ENCODE data around the gene PTPRN2.

The PTPRN2 gene

DNA sequence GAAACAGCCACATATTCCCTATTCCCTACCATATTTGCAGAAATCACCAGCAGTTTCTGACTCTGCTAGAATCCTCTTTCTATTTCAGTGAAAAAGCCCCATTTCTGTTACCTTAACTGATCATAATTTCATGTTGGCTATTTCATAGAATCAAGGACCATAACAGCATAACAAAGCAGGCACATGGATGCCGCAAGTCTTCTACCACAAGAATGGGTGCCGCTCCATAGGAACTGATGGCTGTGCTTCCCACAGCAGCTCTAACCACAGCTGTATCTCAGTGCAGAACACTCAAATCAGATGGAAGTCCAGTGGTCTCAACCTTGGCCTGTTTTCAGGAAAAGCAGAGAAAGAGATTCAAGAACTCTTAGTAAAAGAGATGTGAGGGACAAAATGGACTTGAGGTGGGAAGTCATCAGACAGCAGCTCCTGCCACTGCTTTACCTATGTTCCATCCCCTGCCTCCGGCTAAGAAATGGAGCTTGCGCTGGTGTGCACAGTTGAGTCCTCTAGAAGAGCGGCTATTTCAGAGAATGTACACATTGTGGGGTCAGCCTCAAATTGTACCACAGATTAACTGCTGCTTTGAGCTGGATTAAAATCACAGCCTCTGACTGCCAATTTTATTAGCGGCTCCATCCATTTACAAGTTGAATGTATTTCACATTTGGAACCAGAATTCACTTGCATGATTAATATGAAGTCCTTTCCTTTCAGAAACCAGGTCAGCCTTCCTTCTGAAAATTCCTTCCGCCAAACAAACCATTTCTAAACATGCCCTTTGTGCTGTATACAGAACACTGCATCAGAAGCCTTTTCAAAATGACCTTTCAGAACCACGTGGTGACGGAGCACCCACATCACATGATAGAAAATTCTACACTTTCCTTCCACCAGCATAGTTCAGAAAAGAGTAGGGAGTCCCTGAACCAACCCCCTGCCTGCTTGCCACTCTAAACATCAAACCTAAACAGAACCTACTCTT is 7.7 kb downstream of the PTPRN2 start:
- no peak overlapping the region for H3K27ac ChIP-seq
- no peak overlapping the region for H3K4me3 ChIP-seq (ENCODE audit: low read depth, low read length)
- no peaks in the 10 kb centered on the region for H3K79me2 ChIP-seq
- no peak overlapping the region for H2AFZ ChIP-seq
- TF ChIP-seq, protein P1, sequence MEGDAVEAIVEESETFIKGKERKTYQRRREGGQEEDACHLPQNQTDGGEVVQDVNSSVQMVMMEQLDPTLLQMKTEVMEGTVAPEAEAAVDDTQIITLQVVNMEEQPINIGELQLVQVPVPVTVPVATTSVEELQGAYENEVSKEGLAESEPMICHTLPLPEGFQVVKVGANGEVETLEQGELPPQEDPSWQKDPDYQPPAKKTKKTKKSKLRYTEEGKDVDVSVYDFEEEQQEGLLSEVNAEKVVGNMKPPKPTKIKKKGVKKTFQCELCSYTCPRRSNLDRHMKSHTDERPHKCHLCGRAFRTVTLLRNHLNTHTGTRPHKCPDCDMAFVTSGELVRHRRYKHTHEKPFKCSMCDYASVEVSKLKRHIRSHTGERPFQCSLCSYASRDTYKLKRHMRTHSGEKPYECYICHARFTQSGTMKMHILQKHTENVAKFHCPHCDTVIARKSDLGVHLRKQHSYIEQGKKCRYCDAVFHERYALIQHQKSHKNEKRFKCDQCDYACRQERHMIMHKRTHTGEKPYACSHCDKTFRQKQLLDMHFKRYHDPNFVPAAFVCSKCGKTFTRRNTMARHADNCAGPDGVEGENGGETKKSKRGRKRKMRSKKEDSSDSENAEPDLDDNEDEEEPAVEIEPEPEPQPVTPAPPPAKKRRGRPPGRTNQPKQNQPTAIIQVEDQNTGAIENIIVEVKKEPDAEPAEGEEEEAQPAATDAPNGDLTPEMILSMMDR (IDR thresholded peaks at IDR 0.05) = no peak
- H3K36me3 ChIP-seq (ENCODE audit: control insufficient read depth, insufficient read depth, low read length) = no peaks in the 10 kb centered on the region
- no peak overlapping the region for H3K9ac ChIP-seq
- no peaks in the 10 kb centered on the region for H3K27me3 ChIP-seq (ENCODE audit: control insufficient read depth, insufficient read depth, low read length)
- H3K9me3 ChIP-seq (ENCODE audit: control insufficient read depth, low read length) = no peaks in the 10 kb centered on the region
- no peak overlapping the region for H3K4me2 ChIP-seq (ENCODE audit: low read length)
- no peaks in the 10 kb centered on the region for H3K4me1 ChIP-seq

DNA sequence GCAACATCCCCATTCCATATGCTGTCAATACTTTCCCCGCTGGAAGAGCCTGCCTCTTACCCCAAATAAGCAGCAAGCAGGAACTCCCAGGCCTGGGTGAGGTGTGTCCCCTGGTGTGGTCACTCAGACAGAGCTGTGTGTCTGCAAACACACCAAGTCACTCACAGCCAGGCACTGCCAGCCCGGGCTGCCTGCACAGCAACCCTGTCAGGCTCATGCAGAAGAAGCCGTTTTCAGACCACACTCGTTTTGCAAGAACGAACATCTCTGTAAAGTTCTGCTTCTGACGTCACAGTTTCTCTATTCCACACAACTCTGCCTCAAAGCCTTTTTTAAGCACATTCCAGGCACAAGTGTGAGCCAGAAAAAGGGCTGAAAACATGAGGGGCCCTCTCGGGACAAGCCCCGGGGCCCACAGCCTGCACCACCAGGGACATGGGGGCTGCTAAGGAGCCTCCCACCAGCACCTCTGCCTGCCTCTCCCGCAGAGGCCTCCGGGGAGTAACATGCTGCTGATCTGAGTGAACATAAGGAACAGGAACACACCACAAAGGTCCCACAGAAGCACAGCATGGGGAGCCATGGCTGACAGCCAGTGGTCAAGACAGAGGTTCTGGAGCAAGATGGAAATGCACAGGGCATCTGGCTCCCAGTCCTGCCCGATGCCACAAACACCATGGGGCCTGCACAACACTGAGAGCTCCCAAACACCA is 11.4 kb downstream of the PTPRN2 start:
- Histone ChIP-seq H3K4me1 (no peaks in the 10 kb centered on the region), H3K36me3 (ENCODE audit: control insufficient read depth, insufficient read depth, low read length) (no peaks in the 10 kb centered on the region), H3K4me3 (ENCODE audit: low read depth, low read length) (no peak overlapping the region), H2AFZ (no peak overlapping the region), H3K27me3 (ENCODE audit: control insufficient read depth, insufficient read depth, low read length) (no peaks in the 10 kb centered on the region), H3K9me3 (ENCODE audit: control insufficient read depth, low read length) (no peaks in the 10 kb centered on the region), H3K4me2 (ENCODE audit: low read length) (no peak overlapping the region), H3K9ac (no peak overlapping the region), H3K79me2 (no peaks in the 10 kb centered on the region), H3K27ac (no peak overlapping the region)
- TF ChIP-seq, protein P1 (IDR thresholded peaks at IDR 0.05) = no peak

DNA sequence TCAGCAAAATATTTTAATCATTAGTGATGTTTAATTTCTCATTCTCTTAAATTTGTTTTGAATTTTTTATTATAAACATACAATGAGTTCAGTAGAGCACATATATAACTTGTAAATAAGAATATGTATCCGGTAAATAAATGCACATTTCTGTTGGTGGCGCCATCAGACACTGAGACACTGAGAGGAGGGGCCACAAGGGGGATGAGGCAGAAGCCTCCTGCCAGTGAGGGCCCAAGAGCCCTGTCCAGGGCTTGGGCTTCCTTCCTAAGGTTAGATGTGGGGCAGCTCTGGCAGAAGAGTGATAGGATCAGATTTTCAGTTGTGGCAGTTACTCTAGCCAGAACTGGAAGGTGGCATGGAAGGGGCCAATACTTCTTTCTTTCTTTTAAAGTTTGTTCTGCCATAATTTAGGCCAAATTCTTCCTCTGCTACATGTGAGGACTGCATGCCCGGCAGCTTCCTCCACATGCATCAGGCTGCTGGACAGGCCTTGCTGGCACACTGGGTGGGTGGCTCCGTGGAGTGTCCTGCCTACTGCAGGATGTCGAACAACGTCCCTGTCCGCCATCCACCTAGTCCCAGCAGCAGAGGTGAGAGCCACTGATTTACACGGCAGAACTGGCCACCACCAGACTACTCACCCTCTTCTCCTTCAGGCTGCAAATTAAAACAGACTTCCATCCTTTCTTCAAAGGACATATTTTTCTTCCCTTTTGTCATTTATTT is 13.2 kb downstream of the PTPRN2 start:
- peaks cover 2% of the 10 kb centered on the region for H3K4me1 ChIP-seq
- peaks cover 6% of the 10 kb centered on the region for H3K79me2 ChIP-seq
- H3K9me3 ChIP-seq (ENCODE audit: control insufficient read depth, low read length) = no peaks in the 10 kb centered on the region
- H3K4me3 ChIP-seq (ENCODE audit: low read depth, low read length) = no peak overlapping the region
- H3K4me2 ChIP-seq (ENCODE audit: low read length) = no peak overlapping the region
- TF ChIP-seq, protein P1 (IDR thresholded peaks at IDR 0.05) = no peak
- H2AFZ ChIP-seq = no peak overlapping the region
- no peak overlapping the region for H3K9ac ChIP-seq
- no peak overlapping the region for H3K27ac ChIP-seq
- no peaks in the 10 kb centered on the region for H3K27me3 ChIP-seq (ENCODE audit: control insufficient read depth, insufficient read depth, low read length)
- no peaks in the 10 kb centered on the region for H3K36me3 ChIP-seq (ENCODE audit: control insufficient read depth, insufficient read depth, low read length)

DNA sequence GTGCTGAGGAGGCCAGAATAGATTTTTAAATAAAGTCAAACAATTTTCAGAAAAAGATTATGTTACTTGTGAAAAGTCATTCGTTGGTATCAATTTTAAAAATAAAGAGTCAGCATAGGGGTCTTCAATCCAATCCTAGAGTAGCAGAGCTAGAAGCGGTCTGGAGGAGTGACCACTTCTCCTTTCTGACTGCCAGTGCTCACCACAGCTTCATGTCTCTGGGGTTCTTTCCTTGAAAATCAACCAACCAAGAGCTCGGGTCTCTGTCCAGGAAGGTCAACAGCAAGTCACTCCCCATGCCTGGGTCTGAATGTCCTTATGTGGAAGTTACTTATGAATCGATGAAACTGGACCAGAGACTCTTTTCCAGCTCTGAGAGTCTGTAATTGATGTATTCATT is 14.3 kb downstream of the PTPRN2 start:
- peaks cover 2% of the 10 kb centered on the region for H3K4me1 ChIP-seq
- H3K4me2 ChIP-seq (ENCODE audit: low read length) = no peak overlapping the region
- no peak overlapping the region for H3K27ac ChIP-seq
- no peak overlapping the region for H3K4me3 ChIP-seq (ENCODE audit: low read depth, low read length)
- peaks cover 12% of the 10 kb centered on the region for H3K79me2 ChIP-seq
- no peaks in the 10 kb centered on the region for H3K36me3 ChIP-seq (ENCODE audit: control insufficient read depth, insufficient read depth, low read length)
- H2AFZ ChIP-seq = no peak overlapping the region
- no peaks in the 10 kb centered on the region for H3K9me3 ChIP-seq (ENCODE audit: control insufficient read depth, low read length)
- TF ChIP-seq, protein P1 (IDR thresholded peaks at IDR 0.05) = no peak
- H3K9ac ChIP-seq = no peak overlapping the region
- no peaks in the 10 kb centered on the region for H3K27me3 ChIP-seq (ENCODE audit: control insufficient read depth, insufficient read depth, low read length)

Data from parathyroid adenoma (tissue), 2 donors.